Calu3 (cell line): ENCODE data around the gene KIF26B. TPM values are rescaled to one million over a fixed set of nuclear protein-coding genes. Genes with fewer than 3 reads are reported as not detected.
"Not testable (repeated sequence)": the region's sequence is repeated elsewhere in the genome, so short reads cannot be mapped to it uniquely, and the experiment has no call there.

Source experiments
- BruUV-seq: library from RNA; stranded (reverse); fragments of 400-500 nt; replicated peaks from 2 replicates; lab custom pipeline; 2021; lab: Mats Ljungman, UMichigan
- CTCF ChIA-PET: fragments of 300-600 bp; sonication (Branson Sonifier 250); formaldehyde crosslinking; loops from one replicate; lab custom pipeline; 2022; ENCODE audit warnings: antibody characterized with exemption; lab: Charles Lee
- DNase-seq: peaks from one replicate; pipeline ENCODE4 v3.0.0; 2022
- H3K27ac Mint-ChIP-seq: one replicate; pipeline ENCODE4 v1.8.0; 2022; ENCODE audit warnings: mixed read lengths; ENCODE audit not compliant: unreplicated experiment
- H3K27me3 Mint-ChIP-seq: one replicate; pipeline ENCODE4 v1.8.0; 2022; ENCODE audit warnings: mixed read lengths; ENCODE audit not compliant: unreplicated experiment
- H3K36me3 Mint-ChIP-seq: one replicate; pipeline ENCODE4 v1.8.0; 2022; ENCODE audit warnings: mild to moderate bottlenecking, moderate library complexity, mixed read lengths; ENCODE audit not compliant: insufficient read depth, unreplicated experiment
- H3K4me1 Mint-ChIP-seq: one replicate; pipeline ENCODE4 v1.8.0; 2022; ENCODE audit warnings: mild to moderate bottlenecking, low read depth, mixed read lengths; ENCODE audit not compliant: unreplicated experiment
- H3K4me3 Mint-ChIP-seq: one replicate; pipeline ENCODE4 v1.8.0; 2022; ENCODE audit warnings: mild to moderate bottlenecking, low read depth, moderate library complexity, mixed read lengths; ENCODE audit not compliant: unreplicated experiment
- H3K9me3 Mint-ChIP-seq: one replicate; pipeline ENCODE4 v1.8.0; 2022; ENCODE audit warnings: low read depth, mixed read lengths; ENCODE audit not compliant: unreplicated experiment
- CTCF ChIP-seq: fragments of 200-600 bp; IDR thresholded peaks from one replicate; pipeline ENCODE4 v1.8.0; 2022; ENCODE audit warnings: antibody characterized with exemption; ENCODE audit not compliant: unreplicated experiment
- intact Hi-C: fragments of 100-400 bp; cut with micrococcal nuclease; formaldehyde crosslinking; loops from one replicate; pipeline ENCODE4 v1.10.0; 2022; ENCODE audit not compliant: unreplicated experiment
- total RNA-seq: library from RNA; stranded (reverse); gene quantifications from 2 replicates; pipeline ENCODE4 v1.2.3, GENCODE V29; 2022

The KIF26B gene
- total RNA-seq, 1 experiment from 2014 or later, result 1.1 TPM

GRCh38 chr1:245353915-245354775 is 199.4 kb downstream of the KIF26B start:
- Mint-ChIP-seq H3K9me3 (peaks cover 3% of the 10 kb centered on the region), H3K27ac (no peak overlapping the region), H3K4me1 (no peaks in the 10 kb centered on the region), H3K36me3 (no peaks in the 10 kb centered on the region), H3K4me3 (no peak overlapping the region), H3K27me3 (peaks cover under 1% of the 10 kb centered on the region)
- CTCF ChIA-PET, result no interaction called here
- no peak for DNase-seq
- TF ChIP-seq CTCF, result no peak
- intact Hi-C loops, result no loop called here
- no TSS peak for BruUV-seq

GRCh38 chr1:245355851-245356630 is 201.3 kb downstream of the KIF26B start:
- CTCF ChIA-PET, DNase-seq, H3K9me3 Mint-ChIP-seq, H3K4me3 Mint-ChIP-seq, H3K36me3 Mint-ChIP-seq, BruUV-seq, H3K27ac Mint-ChIP-seq, H3K27me3 Mint-ChIP-seq, intact Hi-C loops, H3K4me1 Mint-ChIP-seq: not testable (repeated sequence)

GRCh38 chr1:245356891-245357585 is 202.3 kb downstream of the KIF26B start:
- no peak for DNase-seq
- H3K4me3 Mint-ChIP-seq, result no peak overlapping the region
- H3K27ac Mint-ChIP-seq, result no peak overlapping the region
- TF ChIP-seq CTCF, result no peak
- H3K36me3 Mint-ChIP-seq, result no peaks in the 10 kb centered on the region
- intact Hi-C loops, result no loop called here
- no TSS peak for BruUV-seq
- CTCF ChIA-PET, result no interaction called here
- no peaks in the 10 kb centered on the region for H3K4me1 Mint-ChIP-seq
- H3K9me3 Mint-ChIP-seq, result peaks cover 5% of the 10 kb centered on the region
- no peaks in the 10 kb centered on the region for H3K27me3 Mint-ChIP-seq

GRCh38 chr1:245359101-245359680 is 204.4 kb downstream of the KIF26B start:
- H3K9me3 Mint-ChIP-seq, BruUV-seq, H3K4me1 Mint-ChIP-seq, H3K27me3 Mint-ChIP-seq, H3K27ac Mint-ChIP-seq, H3K4me3 Mint-ChIP-seq, H3K36me3 Mint-ChIP-seq, DNase-seq, intact Hi-C loops: not testable (repeated sequence)
- CTCF ChIA-PET, result interaction anchor here (0.7 kb wide), 1 partner anchor 17 kb away, joined by 4 read pairs; no protein-coding TSS in a partner anchor

GRCh38 chr1:245361065-245361464 is 206.3 kb downstream of the KIF26B start:
- CTCF ChIA-PET, result no interaction called here

More at GRCh38 chr1:245361065-245361464, 206.3 kb downstream of the KIF26B start:
- TF ChIP-seq CTCF, result no peak
- BruUV-seq, result no TSS peak
- peaks cover 2% of the 10 kb centered on the region for H3K9me3 Mint-ChIP-seq
- no peaks in the 10 kb centered on the region for H3K4me1 Mint-ChIP-seq
- H3K4me3 Mint-ChIP-seq, result no peak overlapping the region
- no peak overlapping the region for H3K27ac Mint-ChIP-seq
- intact Hi-C loops, result no loop called here
- no peak for DNase-seq
- H3K36me3 Mint-ChIP-seq, result no peaks in the 10 kb centered on the region
- H3K27me3 Mint-ChIP-seq, result no peaks in the 10 kb centered on the region
